ENCODE data around the gene INS.

The INS gene

GRCh38 chr11:2165571-2165970, 4.6 kb upstream of the INS start:
- H2AFZ ChIP-seq (ENCODE audit: low read depth, low read length, severe bottlenecking), result no peak overlapping the region
- H3F3A ChIP-seq (ENCODE audit: insufficient read depth), result no peaks in the 10 kb centered on the region
- TF ChIP-seq, protein P1, sequence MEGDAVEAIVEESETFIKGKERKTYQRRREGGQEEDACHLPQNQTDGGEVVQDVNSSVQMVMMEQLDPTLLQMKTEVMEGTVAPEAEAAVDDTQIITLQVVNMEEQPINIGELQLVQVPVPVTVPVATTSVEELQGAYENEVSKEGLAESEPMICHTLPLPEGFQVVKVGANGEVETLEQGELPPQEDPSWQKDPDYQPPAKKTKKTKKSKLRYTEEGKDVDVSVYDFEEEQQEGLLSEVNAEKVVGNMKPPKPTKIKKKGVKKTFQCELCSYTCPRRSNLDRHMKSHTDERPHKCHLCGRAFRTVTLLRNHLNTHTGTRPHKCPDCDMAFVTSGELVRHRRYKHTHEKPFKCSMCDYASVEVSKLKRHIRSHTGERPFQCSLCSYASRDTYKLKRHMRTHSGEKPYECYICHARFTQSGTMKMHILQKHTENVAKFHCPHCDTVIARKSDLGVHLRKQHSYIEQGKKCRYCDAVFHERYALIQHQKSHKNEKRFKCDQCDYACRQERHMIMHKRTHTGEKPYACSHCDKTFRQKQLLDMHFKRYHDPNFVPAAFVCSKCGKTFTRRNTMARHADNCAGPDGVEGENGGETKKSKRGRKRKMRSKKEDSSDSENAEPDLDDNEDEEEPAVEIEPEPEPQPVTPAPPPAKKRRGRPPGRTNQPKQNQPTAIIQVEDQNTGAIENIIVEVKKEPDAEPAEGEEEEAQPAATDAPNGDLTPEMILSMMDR (IDR thresholded peaks at IDR 0.05; ENCODE audit: insufficient read depth, low read length, poor library complexity, severe bottlenecking), result no peak
- TF ChIP-seq EZH2phosphoT487 (conservative IDR thresholded peaks at IDR 0.05; ENCODE audit: low read length), result no peak
- H3K27ac ChIP-seq (ENCODE audit: low read depth, low read length), result no peak overlapping the region
- no peak overlapping the region for H3K4me2 ChIP-seq (ENCODE audit: low read depth, low read length, poor library complexity, severe bottlenecking)
- no peaks in the 10 kb centered on the region for H3K36me3 ChIP-seq (ENCODE audit: low read length)
- no peaks in the 10 kb centered on the region for H3K9me3 ChIP-seq (ENCODE audit: insufficient read depth, low read length)
- H3K79me2 ChIP-seq (ENCODE audit: insufficient read depth, low read length), result no peaks in the 10 kb centered on the region
- H3K4me3 ChIP-seq (ENCODE audit: insufficient read depth, low read length, poor library complexity, severe bottlenecking), result no peak overlapping the region
- H4K20me1 ChIP-seq (ENCODE audit: low read depth, low read length), result no peaks in the 10 kb centered on the region
- H3K27me3 ChIP-seq (ENCODE audit: low read length), result no peaks in the 10 kb centered on the region
- no peaks in the 10 kb centered on the region for H3K9me2 ChIP-seq (replicated peaks; ENCODE audit: insufficient read depth, low read length)
- no peak overlapping the region for H3K9ac ChIP-seq (ENCODE audit: low read length)

- no peaks in the 10 kb centered on the region for H4K20me1 ChIP-seq (ENCODE audit: low read depth, low read length)
- no peaks in the 10 kb centered on the region for H3K27me3 ChIP-seq (ENCODE audit: low read length)
- H3K4me2 ChIP-seq (ENCODE audit: low read depth, low read length, poor library complexity, severe bottlenecking), result no peak overlapping the region
- H3K36me3 ChIP-seq (ENCODE audit: low read length), result no peaks in the 10 kb centered on the region
- no peaks in the 10 kb centered on the region for H3K79me2 ChIP-seq (ENCODE audit: insufficient read depth, low read length)
- no peak for TF ChIP-seq EZH2phosphoT487 (conservative IDR thresholded peaks at IDR 0.05; ENCODE audit: low read length)
- TF ChIP-seq, protein P1 (IDR thresholded peaks at IDR 0.05; ENCODE audit: insufficient read depth, low read length, poor library complexity, severe bottlenecking), result no peak
- H3K9me3 ChIP-seq (ENCODE audit: insufficient read depth, low read length), result no peaks in the 10 kb centered on the region
- no peak overlapping the region for H3K27ac ChIP-seq (ENCODE audit: low read depth, low read length)
- H3K9me2 ChIP-seq (replicated peaks; ENCODE audit: insufficient read depth, low read length), result no peaks in the 10 kb centered on the region
- H3K9ac ChIP-seq (ENCODE audit: low read length), result no peak overlapping the region
- no peak overlapping the region for H2AFZ ChIP-seq (ENCODE audit: low read depth, low read length, severe bottlenecking)
- H3F3A ChIP-seq (ENCODE audit: insufficient read depth), result no peaks in the 10 kb centered on the region
- H3K4me3 ChIP-seq (ENCODE audit: insufficient read depth, low read length, poor library complexity, severe bottlenecking), result no peak overlapping the region
These were observed 4.0 kb upstream of the INS start for GRCh38 chr11:2164861-2165555.

- Histone ChIP-seq H3K9me3 (ENCODE audit: insufficient read depth, low read length) (no peaks in the 10 kb centered on the region), H3K27me3 (ENCODE audit: low read length) (no peaks in the 10 kb centered on the region), H3K9me2 (replicated peaks; ENCODE audit: insufficient read depth, low read length) (no peaks in the 10 kb centered on the region), H3K79me2 (ENCODE audit: insufficient read depth, low read length) (no peaks in the 10 kb centered on the region), H3F3A (ENCODE audit: insufficient read depth) (no peaks in the 10 kb centered on the region), H3K4me3 (ENCODE audit: insufficient read depth, low read length, poor library complexity, severe bottlenecking) (no peak overlapping the region), H2AFZ (ENCODE audit: low read depth, low read length, severe bottlenecking) (no peak overlapping the region), H3K27ac (ENCODE audit: low read depth, low read length) (no peak overlapping the region), H3K36me3 (ENCODE audit: low read length) (no peaks in the 10 kb centered on the region), H3K9ac (ENCODE audit: low read length) (no peak overlapping the region), H4K20me1 (ENCODE audit: low read depth, low read length) (no peaks in the 10 kb centered on the region), H3K4me2 (ENCODE audit: low read depth, low read length, poor library complexity, severe bottlenecking) (no peak overlapping the region)
- no peak for TF ChIP-seq EZH2phosphoT487 (conservative IDR thresholded peaks at IDR 0.05; ENCODE audit: low read length)
- TF ChIP-seq, protein P1 (IDR thresholded peaks at IDR 0.05; ENCODE audit: insufficient read depth, low read length, poor library complexity, severe bottlenecking), result no peak
These were observed 3.1 kb upstream of the INS start for GRCh38 chr11:2164081-2164480.

Measured in SU-DHL-6 (cell line).